Stimulated activated CD8-positive, alpha-beta memory T cell treated with anti-CD3 and anti-CD28 coated beads, Interleukin-15, amount 100 ng/mL, for 4 hours (primary cell): ENCODE measurements around the gene HLA-DRB1.
A peak's percentile ranks its signal among the peaks of the same experiment; 100 is the strongest.
"Not testable (repeated sequence)": the region's sequence is repeated elsewhere in the genome, so short reads cannot be mapped to it uniquely, and the experiment has no call there.

Experiments
- DNase-seq, 2 donors: peaks; one replicate each; pipeline ENCODE4 v3.0.0-alpha.2; 2020; ENCODE audit warnings: low read depth in 2 of 2

The HLA-DRB1 gene

DNA sequence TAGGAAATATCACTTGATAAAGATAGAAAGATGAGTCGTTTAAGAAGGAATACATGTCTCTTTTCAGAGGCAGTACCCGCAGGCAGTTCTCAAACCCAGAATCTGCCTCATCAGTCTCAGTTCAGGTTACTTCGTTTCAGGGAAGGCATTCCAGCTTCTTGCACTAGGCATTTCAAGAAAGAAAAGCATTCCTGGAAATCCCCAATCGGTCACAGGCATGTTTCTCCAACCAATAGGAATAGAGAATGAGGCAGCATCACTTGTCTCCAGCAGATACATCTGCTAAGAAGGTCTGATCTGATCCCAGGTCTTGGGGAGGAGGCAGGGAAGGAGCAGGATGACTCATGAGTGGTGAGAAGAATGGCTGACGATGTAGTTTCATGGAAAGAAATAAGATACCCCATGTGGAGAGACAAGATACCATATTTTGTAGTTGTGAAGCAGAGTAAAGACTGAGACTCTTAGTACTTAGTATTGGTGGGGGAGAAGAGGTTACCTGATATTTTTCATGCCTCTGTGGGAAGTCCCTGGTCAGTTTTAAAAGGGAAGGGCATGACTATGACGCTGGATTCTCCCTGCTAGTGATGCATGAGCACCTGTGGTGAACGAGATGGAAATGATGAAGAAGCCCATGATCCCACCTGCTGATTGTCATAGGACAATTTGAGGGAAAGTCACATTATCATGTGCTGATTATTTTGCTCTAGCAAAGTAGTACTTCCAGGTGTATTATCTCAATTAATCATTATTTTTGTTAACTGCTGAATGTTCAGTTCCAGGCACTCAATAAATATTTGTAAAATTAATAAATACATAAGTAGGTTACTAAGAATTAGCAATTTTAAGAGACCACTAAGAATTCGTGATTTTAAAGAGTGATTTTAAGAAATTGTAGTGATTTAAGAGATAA, 20.3 kb upstream of the HLA-DRB1 start:
- DNase-seq: peak; percentile 13 to 26

DNA sequence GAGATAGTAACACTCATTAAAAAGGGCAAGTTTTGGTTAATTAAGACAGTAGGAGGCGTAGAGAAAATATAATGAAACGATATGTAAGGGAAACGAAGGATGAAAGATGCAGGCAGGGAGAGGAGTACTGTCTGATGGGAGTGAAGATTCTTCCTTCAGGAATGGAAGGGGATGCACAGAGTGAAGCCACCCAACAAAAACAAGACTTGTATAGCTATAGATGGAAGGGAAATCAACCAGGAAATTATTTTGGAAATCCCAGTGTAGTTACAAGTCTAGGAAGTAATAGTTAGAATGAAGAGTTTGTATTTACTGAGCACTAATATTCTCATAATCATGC, 19.7 kb upstream of the HLA-DRB1 start:
- no peak for DNase-seq

DNA sequence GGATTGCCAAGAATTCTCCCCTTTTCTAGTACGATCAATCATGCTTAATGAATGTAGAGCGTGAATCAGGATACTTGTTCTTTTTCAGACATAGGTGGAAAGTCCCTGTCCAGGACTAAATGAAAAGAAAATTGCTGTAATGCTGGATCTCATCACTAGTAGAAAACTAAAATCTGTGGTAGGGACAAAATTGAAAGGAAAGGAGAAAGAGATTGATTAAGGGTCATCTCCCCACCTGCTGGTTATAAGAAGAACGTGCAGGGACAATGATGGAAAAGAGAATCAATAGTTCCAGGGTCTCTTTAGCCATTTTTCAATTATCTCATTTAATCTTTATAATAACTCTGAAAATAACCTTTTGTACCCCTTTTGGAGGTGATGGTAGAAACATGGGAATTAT, 18.7 kb upstream of the HLA-DRB1 start:
- DNase-seq: no peak

DNA sequence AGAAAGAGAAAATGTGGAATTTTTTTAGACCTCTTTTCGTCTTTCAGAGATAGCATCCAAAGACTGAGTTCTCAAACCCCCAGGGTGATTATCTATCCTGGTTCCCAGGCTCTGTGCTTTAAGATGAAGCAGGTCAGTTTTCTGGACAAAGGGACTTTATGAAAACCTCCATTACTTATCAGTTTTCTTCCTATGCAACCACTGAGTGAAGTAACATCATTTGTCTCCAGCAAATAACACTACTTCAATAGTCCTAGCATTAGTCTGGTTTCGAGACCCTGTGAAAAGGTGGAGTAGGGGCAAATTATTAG, 18.3 kb upstream of the HLA-DRB1 start:
- DNase-seq: no peak

DNA sequence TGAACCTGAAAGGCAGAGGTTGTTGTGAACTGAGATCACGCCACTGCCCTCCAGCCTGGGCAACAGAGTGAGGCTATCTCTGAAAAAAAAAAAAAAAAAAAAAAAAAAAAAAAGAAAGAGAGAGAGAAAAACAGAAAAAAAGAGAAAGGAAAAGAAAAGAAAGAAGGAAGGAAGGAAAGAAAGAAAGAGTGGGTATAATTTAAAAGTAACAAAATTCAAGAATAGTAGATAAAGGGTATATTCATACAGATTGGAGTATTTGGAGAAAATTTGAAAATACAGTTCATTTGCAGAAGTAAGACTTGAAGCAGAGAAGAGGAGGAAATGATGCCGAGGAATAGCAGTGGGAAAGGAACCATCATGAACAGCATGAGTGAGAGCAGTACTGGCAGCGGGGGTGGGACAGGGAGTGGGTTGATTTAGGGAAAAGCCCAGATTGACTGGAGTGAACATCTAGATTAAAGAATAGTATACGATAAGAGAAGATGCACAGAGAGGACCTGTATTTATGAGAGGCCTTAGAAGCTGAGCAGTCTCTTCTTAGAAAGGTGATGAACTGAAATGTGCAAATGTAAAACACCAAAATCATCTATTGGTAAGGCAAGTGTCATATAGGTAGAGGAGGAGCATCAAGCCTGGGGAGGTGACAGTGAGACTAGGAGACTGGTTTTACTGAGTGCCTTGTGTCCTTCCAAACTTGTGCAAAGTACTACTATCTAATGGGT, 17.8 kb upstream of the HLA-DRB1 start:
- DNase-seq: no peak

DNA sequence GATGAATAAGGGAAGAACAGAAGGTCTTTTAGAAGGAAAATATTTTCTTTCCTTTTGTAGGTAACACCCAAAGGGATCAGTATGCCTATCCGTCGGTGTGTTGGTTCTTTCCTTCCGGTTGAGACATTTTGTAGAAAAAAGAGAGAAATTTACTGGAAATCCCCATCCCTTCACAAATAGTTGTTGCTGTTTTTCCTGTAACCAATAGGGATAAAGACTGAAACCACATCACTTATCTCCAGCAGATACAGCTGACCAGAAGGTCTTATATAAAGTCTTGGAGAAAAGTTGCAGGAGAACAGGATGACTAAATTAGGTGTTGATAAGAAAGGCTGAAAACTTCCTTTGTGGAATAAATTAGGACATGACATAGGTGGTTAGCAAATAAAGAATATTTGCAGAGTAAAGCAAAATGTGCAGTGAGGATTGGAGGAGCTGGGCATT, 14.8 kb upstream of the HLA-DRB1 start:
- DNase-seq: no peak

DNA sequence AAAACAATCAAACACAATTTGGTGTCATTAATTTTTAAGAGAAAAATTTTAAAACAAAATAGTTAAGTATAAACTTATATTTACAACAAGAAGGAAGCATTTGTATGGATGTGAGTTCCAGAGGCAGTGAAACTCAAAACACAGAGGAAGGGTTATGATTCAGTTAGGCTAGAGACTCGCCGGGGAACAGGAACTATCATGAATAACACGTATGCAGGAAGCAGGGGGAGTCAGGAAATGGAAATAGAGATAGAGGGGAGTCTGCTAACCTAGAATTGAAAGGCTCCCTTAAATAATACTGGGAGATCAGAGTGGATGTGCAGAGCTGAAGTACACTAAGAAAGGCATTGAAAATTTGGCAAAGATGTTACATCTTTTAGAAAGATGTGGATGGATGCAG, 14.2 kb upstream of the HLA-DRB1 start:
- no peak for DNase-seq

DNA sequence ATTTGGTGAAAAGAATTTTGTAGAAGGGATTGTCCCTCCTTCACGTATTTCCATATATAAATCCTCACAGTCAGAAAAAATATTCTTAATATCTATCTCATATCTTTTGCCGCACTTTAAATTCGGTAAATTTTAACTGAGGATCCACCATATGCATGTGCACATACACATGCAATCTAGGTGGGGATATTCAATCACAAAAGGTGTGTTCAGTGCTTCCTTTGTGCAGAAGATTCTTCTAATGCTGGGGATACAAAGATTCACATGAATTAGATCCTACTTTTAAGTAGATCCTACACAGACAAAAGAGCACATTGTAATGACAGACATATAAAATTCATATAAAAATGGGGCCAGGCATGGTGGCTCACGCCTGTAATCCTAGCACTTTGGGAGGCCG, 13.6 kb upstream of the HLA-DRB1 start:
- no peak for DNase-seq

DNA sequence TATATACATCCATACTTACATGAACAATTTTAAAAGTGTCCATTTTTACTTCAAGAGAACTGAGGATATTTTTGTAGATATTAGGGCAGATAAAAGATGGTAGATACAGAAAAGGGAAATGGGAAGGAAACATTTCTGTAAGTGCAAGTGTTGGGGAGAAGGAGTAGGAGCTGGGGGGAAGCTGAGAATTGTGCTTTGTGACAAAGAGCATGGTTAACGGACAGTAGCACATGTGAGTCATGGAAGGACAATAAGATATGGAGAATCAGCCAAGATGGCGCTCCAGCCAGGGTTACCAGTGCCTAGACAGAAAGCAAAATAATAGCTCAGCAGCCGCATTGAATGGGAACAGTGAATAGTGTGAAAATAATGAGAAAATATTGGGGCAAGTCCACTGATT, 12.7 kb upstream of the HLA-DRB1 start:
- no peak for DNase-seq

DNA sequence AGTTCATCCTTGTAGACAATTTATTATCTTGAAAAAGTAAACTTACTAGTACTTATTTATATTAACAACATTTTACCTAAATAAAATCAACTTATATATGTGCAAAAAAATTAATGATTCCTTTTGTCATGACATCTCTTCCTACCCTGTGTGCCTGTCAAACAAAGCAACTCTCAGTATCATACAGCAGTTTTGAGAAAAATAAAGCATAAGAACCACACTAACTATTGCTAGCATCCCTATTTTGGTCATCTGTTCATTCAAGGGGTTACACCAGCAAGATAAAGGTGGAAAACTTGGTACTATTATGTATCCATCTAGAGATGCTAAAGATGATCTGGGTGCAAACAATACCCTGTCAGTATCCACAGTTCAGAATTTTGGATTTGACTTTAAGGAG, 7.4 kb upstream of the HLA-DRB1 start:
- no peak for DNase-seq

DNA sequence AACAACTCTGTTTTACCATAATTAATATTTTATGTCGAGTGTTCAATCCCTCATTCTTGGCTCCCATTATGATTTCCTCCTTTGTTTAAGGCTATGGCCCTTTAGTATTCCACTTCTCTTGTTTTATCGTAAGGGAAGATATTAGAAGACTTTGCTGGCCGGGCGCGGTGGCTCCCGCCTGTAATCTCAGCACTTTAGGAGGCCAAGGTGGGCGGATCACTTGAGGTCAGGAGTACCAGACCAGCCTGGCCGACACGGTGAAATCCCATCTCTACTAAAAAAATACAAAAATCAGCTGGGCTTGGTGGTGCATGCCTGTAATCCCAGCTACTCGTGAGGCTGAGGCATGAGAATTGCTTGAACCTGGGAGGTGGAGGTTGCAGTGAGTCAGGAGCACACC, 1.1 kb upstream of the HLA-DRB1 start:
- not testable (repeated sequence) for DNase-seq

DNA sequence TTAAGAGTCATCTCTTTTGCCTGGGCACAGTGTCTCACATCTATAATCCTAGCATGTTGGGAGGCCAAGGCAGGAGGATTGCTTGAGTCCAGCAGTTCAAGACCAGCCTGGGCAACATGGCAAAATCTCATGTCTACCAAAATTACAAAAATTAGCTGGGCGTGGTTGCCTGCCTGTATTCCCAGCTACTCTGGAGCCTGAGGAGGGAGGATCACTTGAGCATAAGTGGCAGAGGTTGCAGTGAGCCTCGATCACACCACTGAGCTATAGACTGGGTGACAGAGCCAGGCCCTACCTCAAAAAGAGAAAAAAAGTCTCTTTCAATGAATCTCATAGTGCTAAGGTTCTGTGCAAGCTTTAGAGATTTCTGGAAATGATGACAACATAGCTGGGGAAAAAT, 1.5 kb downstream of the HLA-DRB1 start:
- DNase-seq: no peak

DNA sequence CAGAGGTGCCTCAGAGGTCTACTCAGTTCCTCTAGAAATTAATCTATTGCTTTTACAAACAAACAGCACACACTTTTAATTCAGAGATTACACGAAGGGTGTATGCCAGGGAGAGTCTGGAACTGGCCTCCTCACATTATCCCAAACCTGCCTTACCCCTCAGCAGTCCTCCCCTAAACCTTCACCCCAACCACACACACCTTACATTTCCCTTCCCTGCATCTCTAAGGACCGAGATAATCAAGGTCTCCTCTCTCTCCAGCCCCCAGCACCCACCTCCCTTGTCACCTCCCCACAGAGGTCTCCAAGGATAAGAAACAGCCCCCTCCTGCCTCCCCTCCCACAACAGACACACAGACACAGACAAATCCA, 6.1 kb downstream of the HLA-DRB1 start:
- DNase-seq: no peak

DNA sequence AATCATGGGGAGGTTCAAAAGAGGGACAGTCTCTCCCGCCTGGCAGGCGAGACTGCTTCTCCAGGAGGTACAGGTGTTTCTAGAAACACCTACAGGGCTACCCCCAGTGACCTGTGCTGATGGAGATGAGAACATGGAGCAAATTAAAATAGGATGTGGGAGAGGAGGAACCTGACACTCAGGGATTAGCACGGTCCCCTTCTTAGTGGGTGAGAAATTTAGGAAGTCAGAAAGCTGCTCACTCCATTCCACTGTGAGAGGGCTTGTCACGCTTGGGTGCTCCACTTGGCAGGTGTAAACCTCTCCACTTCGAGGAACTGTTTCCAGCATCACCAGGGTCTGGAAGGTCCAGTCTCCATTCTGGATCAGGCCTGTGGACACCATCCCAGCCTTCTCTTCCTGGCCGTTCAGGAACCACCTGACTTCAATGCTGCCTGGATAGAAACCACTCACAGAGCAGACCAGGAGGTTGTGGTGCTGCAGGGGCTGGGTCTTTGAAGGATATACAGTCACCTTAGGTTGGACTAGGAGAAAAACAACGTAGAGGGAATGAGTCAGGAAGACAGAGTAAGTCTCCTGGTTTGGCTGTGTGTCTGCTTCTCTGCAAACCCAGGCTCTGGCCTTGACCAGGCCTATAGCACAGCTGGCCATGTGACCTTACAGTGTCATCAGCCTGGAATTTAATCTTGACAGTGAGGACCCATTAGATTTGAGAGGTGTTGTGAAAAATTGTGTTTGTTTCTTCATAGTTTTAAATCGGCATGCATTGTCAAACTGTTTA, 8.1 kb downstream of the HLA-DRB1 start:
- DNase-seq: no peak

DNA sequence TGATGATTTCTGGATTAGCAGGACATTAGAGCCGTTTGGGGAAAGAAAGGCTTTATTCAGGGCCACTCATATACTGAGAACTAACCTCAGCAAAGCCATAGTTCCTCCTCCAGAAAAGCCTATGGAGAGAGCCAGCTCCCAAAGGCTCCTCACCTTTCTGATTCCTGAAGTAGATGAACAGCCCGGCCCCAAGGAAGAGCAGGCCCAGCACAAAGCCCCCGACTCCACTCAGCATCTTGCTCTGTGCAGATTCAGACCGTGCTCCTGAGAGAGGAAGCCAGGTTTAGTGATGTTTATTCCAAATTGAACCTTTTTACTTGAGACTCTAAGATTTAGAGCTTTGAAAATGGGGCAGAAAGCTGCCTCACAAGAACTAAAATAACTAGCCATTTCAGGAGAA, 9.1 kb downstream of the HLA-DRB1 start:
- DNase-seq: no peak

DNA sequence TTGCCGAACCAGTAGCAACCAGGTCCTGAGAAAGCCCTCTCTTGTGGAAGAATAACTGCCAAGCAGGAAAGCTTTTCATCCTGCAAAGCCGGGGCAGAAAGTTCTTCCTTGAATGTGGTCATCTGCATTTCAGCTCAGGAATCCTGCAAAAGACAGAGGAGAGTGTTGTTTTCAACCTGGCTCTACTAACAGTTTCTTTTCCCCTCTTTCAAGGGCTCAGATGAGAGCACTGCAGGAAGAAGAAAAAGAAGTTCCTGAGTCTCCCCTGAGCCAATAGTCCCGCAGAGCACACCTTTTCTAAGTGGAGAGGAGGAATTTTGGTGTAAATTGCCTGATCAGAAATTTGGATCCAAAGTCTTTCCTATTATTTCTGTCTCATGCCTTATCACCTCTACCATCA, 10.7 kb downstream of the HLA-DRB1 start:
- no peak for DNase-seq

DNA sequence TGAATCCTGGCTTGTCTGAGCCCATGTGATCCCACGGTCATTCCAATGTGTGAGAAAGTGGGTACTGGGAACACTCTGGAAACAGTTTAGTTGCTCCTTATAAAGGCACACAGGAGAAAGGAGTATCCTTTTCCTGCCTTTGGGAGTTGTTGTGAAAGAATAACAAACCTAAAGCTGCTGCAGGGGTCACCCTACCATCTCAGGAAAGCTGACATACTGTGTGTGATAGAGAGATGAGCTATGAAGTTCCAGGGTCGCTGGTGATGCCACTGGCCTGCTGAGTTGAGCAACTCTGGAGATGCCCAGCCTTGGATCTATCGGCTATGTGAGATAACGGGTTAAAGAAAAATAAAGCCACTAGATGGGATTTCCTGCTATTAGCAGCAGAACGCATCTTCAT, 12.2 kb downstream of the HLA-DRB1 start:
- not testable (repeated sequence) for DNase-seq

DNA sequence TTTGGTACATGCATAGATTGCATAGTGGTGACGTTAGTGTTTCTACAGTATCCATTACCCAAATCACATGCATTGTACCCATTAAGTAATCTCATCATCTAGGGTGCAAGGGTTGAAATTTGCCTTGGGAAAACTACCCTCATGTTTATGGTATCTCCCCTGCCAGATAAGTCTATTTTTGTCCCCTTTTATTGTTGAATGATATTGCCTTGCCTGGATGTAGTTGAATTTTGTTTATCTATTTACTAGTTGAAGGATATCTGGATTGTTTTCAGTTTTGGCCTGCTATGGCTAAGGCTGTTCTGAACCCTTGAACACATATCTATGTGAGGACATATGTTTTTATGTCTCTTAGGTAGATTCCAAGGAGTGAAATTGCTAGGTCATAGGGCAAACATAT, 13.4 kb downstream of the HLA-DRB1 start:
- DNase-seq: no peak

DNA sequence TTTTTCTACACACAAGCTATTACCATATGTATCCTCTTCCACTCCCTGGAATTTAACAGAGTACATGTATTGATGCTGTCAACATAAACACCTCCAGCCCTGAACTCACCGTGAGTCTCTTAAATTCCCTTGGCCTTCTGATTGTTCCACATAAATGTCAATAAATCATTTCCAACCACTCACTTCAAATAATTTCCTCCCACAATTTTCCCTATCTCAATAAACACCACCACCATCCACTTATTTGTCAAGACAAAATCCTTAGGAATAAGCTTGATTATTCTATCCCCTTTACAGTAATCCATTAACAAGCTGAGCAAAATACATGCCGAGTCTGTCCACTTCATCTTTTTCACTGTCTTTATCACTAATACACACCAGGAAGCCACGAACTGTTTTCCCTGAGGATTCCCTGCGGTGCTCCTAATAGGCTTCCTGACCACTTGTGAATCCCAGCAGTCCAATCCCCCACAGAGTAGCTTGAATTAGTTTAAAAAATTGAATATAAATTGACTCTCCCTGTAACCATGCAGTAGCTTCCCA, 19.2 kb downstream of the HLA-DRB1 start:
- DNase-seq: no peak

DNA sequence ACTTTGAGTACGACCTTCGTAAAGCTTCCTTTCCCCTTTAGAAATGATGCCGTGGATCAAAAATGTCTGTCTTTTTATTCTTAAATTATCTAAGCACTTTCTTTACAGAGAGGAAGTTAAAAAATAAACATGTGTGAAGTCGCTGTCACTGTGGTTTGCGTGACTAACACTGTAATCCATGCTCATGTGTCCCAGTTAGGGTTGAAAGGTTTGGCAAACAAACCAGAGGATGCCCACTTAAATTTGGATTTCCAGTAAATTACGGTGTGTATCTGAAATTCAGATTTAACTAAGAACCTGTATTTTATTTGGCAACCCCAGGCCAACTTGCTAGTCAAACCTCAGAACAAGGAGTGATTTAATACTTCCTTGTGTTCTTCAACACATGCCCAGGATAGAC, 21.1 kb downstream of the HLA-DRB1 start:
- DNase-seq: no peak

DNA sequence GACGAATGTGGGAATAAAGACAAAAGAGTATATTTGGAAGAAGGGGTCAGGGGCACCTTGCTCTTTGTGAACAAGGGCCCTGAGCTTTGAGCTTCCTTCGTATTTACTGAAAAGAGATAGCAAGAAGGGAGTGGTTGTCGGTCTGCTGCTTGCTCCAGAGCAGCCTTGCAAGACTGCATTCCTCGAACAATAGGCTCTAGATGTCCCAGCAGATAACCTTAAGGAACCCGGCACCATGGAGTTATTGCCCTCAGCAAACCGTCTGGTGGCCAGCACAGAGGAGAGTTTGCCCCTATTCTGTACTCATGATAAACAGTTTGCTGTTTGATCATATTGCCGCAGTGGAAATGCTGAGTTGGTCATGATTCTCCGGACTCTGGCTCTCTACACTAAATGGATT, 22.7 kb downstream of the HLA-DRB1 start:
- DNase-seq: no peak

DNA sequence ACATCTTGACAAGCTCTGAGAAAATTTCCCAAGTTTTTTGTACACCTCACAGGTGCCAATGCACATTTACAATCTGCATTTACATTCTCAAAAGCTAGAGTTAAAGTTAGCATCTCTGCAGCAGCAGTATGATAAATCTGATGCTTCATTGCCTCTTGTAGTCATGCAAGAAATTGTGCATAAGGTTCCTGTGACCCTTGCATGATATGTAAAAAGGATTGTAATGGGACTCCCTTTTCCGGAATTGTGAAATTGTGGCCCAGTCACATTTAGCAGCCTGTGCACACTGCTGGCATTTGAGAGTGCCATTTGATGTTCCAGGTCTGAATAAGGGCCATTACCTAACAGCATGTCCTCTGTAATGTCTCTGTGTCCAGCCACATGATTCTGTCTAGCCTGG, 24.1 kb downstream of the HLA-DRB1 start:
- DNase-seq: no peak

DNA sequence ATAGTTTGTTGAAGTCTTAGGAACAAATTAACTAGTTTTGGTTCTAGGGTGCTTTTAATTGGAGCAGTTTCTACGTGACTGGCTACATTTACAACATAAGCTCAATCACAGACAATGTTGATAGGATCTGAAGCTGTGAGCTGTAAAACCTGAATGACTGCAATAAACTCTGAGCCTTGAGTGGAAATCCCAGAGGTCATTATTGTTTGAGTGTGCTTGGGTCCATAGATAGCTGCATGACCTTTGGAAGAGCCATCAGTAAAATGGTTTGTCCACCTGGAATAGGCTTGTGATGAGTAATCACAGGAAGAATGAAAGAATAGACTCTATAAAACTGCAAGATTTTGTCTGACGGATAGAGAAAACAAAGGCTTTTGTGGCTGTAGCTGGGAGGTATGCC, 26.7 kb downstream of the HLA-DRB1 start:
- no peak for DNase-seq
